ENCODE measurements around the gene SLC6A12. TPM values are rescaled to one million over a fixed set of nuclear protein-coding genes. Genes with fewer than 3 reads are reported as not detected.
"Not testable (repeated sequence)": the region's sequence is repeated elsewhere in the genome, so short reads cannot be mapped to it uniquely, and the experiment has no call there.

Gene SLC6A12
- total RNA-seq, 1 experiment from 2014 or later = not detected

DNA sequence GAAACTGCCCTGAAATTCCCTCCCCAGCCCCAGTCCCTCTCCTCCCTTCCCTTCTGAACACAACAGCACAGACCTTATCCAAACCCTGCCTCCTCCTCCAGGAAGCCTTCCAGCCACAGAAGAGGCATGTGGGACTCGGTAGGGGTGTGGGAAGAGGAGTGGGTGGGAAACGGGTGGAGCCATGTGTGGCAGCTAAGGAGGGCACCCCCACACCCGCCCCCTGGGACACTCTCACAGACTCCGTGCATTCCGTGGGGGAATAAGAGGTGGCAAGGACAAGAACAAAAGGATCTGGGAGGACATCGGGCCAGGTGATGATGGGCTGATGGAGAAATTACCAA, 24.4 kb downstream of the SLC6A12 start:
- Histone ChIP-seq H3K4me1 (ENCODE audit: insufficient read depth, low read length) (no peaks in the 10 kb centered on the region), H3K4me3 (ENCODE audit: low read length) (no peak overlapping the region), H3K36me3 (ENCODE audit: low read depth, low read length) (no peaks in the 10 kb centered on the region), H3K9ac (ENCODE audit: low read length) (no peak overlapping the region), H3K9me2 (replicated peaks; ENCODE audit: low read length) (no peaks in the 10 kb centered on the region), H4K20me1 (ENCODE audit: low read length) (no peaks in the 10 kb centered on the region), H3F3A (ENCODE audit: low read length, unreplicated experiment) (no peaks in the 10 kb centered on the region), H2AFZ (ENCODE audit: low read length) (no peak overlapping the region), H3K27me3 (ENCODE audit: low read length) (peaks cover 12% of the 10 kb centered on the region; the same call in 1 of the 2 replicates), H3K27ac (ENCODE audit: low read length) (no peak overlapping the region), H3K4me2 (ENCODE audit: low read length) (no peak overlapping the region; the same call in 1 of the 2 replicates), H3K79me2 (ENCODE audit: low read length) (no peaks in the 10 kb centered on the region), H3K9me3 (ENCODE audit: low read length) (no peaks in the 10 kb centered on the region)
- intact Hi-C loops (cut with micrococcal nuclease) = no loop called here
- ChIA-PET CTCF (no interaction called here), POLR2A (ENCODE audit: unreplicated experiment) (no interaction called here)
- no TSS peak for BruUV-seq (replicated peaks)
- no peak for TF ChIP-seq EZH2 (IDR thresholded peaks at IDR 0.05; ENCODE audit: low read length, unreplicated experiment)
- no peak for TF ChIP-seq EZH2phosphoT487 (IDR thresholded peaks at IDR 0.05; ENCODE audit: borderline replicate concordance, low read length)
- TF ChIP-seq, protein P1, sequence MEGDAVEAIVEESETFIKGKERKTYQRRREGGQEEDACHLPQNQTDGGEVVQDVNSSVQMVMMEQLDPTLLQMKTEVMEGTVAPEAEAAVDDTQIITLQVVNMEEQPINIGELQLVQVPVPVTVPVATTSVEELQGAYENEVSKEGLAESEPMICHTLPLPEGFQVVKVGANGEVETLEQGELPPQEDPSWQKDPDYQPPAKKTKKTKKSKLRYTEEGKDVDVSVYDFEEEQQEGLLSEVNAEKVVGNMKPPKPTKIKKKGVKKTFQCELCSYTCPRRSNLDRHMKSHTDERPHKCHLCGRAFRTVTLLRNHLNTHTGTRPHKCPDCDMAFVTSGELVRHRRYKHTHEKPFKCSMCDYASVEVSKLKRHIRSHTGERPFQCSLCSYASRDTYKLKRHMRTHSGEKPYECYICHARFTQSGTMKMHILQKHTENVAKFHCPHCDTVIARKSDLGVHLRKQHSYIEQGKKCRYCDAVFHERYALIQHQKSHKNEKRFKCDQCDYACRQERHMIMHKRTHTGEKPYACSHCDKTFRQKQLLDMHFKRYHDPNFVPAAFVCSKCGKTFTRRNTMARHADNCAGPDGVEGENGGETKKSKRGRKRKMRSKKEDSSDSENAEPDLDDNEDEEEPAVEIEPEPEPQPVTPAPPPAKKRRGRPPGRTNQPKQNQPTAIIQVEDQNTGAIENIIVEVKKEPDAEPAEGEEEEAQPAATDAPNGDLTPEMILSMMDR (conservative IDR thresholded peaks at IDR 0.05; ENCODE audit: low read depth, low read length) = no peak
- DNase-seq (no peak), ATAC-seq (no peak)

DNA sequence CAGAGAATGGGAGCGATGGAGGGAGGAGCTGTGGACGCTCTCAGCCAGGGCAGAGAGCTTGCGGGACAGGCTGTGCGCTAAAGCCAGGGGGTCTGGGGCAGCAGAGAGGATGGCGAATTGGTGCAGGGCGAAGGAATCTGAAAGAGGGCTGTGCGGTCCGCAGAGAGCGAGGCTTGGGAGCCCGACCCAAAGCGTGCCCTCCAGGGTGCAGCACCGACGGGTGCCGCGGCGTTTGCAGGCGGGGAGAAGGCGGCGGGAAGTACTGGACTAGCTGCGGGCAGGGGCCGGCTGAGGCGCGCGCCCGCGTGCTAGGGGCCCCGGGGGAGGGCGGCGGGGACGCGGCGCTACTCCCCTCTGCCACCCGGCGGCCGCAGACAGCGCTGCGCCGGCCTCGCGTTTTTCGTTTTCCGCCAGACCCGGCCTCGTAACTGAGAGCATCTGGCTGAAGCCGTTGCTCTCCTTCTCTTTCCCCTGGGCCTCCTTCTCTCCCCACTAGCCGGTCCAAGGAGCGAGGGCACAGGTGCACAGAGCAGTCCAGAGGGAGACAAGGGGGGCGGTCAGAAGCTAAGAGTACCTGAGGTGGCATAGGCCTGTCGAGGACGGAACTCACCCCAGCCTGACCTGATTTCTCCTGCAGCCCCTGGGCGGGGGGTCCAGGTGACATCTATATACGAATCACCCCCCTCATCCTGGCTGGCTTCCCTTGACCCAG, 24.9 kb downstream of the SLC6A12 start:
- Histone ChIP-seq H3F3A (ENCODE audit: low read length, unreplicated experiment) (no peaks in the 10 kb centered on the region), H3K27me3 (ENCODE audit: low read length) (peaks cover 6% of the 10 kb centered on the region; the same call in 1 of the 2 replicates), H3K9ac (ENCODE audit: low read length) (peak overlapping the region; percentile 35; the same call in 1 of the 2 replicates), H3K4me2 (ENCODE audit: low read length) (peak overlapping the region; percentile 83), H3K4me3 (ENCODE audit: low read length) (peak overlapping the region; percentile 61), H2AFZ (ENCODE audit: low read length) (peak overlapping the region; percentile 89), H3K36me3 (ENCODE audit: low read depth, low read length) (no peaks in the 10 kb centered on the region), H3K27ac (ENCODE audit: low read length) (no peak overlapping the region), H3K9me3 (ENCODE audit: low read length) (no peaks in the 10 kb centered on the region), H3K9me2 (replicated peaks; ENCODE audit: low read length) (no peaks in the 10 kb centered on the region), H3K79me2 (ENCODE audit: low read length) (no peaks in the 10 kb centered on the region), H4K20me1 (ENCODE audit: low read length) (no peaks in the 10 kb centered on the region), H3K4me1 (ENCODE audit: insufficient read depth, low read length) (no peaks in the 10 kb centered on the region)
- ATAC-seq = peak; percentile 78
- peak; percentile 59 for DNase-seq
- ChIA-PET POLR2A (ENCODE audit: unreplicated experiment) (no interaction called here), CTCF (no interaction called here)
- intact Hi-C loops (cut with micrococcal nuclease) = no loop called here
- no TSS peak for BruUV-seq (replicated peaks)
- TF ChIP-seq, protein P1 (conservative IDR thresholded peaks at IDR 0.05; ENCODE audit: low read depth, low read length) = peak; percentile 61
- TF ChIP-seq EZH2 (IDR thresholded peaks at IDR 0.05; ENCODE audit: low read length, unreplicated experiment) = no peak

DNA sequence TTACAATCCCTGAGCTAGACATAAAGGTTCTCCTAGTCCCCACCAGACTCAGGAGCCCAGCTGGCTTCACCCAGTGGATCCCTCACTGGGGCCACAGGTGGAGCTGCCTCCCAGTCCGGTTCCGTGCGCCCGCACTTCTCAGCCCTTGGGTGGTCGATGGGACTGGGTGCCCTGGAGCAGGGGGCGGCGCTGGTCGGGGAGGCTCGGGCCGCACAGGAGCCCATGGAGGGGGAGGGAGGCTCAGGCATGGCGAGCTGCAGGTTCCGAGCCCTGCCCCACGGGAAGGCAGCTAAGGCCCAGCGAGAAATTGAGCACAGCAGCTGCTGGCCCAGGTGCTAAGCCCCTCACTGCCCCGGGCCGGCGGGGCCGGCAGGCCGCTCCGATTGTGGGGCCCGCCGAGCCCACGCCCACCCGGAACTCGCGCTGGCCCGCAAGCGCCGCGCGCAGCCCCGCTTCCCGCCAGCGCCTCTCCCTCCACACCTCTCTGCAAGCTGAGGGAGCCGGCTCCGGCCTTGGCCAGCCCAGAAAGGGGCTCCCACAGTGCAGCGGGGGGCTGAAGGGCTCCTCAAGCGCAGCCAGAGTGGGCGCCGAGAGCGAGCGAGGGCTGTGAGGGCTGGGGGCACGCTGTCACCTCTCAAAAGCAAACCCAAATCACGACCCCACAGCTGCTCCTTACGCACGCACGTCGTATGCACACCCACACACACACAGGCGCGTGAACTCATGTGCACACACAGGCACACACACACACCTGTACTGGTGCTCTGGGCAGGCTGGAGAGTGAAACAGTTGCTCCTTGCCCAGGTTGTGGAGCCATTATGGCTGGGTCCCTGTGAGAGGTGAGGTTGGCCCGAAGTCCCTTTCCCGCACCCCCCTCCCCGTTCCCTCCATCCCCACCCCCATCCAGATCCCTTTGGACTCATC, 25.7 kb downstream of the SLC6A12 start:
- CTCF ChIA-PET; H3K79me2 ChIP-seq (ENCODE audit: low read length): not testable (repeated sequence)

More for the DNA sequence above, 25.7 kb downstream of the SLC6A12 start:
- ATAC-seq; H3K27me3 ChIP-seq (ENCODE audit: low read length); H3K9me3 ChIP-seq (ENCODE audit: low read length); H3K27ac ChIP-seq (ENCODE audit: low read length); POLR2A ChIA-PET (ENCODE audit: unreplicated experiment); H3K4me1 ChIP-seq (ENCODE audit: insufficient read depth, low read length); BruUV-seq (replicated peaks); H3K36me3 ChIP-seq (ENCODE audit: low read depth, low read length); intact Hi-C loops (cut with micrococcal nuclease); H3F3A ChIP-seq (ENCODE audit: low read length, unreplicated experiment); DNase-seq; H3K9me2 ChIP-seq (replicated peaks; ENCODE audit: low read length); H4K20me1 ChIP-seq (ENCODE audit: low read length): not testable (repeated sequence)
- Histone ChIP-seq H3K4me2 (ENCODE audit: low read length) (peak overlapping the region; percentile 83), H2AFZ (ENCODE audit: low read length) (peak overlapping the region; percentile 89), H3K9ac (ENCODE audit: low read length) (peak overlapping the region; percentile 35; the same call in 1 of the 2 replicates), H3K4me3 (ENCODE audit: low read length) (peak overlapping the region; percentile 61)
